Endodermal cell (in vitro differentiated cells): ENCODE data around the gene DCLRE1C. TPM values are rescaled to one million over a fixed set of nuclear protein-coding genes. Genes with fewer than 3 reads are reported as not detected.
A peak's percentile ranks its signal among the peaks of the same experiment; 100 is the strongest.
"Not testable (repeated sequence)": the region's sequence is repeated elsewhere in the genome, so short reads cannot be mapped to it uniquely, and the experiment has no call there.

Experiments used
- DNase-seq: peaks from one replicate; pipeline ENCODE4 v3.0.0-alpha.2; 2017
- H3K27ac ChIP-seq: 2 replicates; pipeline ENCODE4 v1.5.1; 2013; ENCODE audit warnings: mild to moderate bottlenecking, low read depth, low read length, moderate library complexity
- H3K27me3 ChIP-seq: 2 replicates; pipeline ENCODE4 v1.6.1; 2013; ENCODE audit warnings: mild to moderate bottlenecking, low read length, moderate library complexity; ENCODE audit not compliant: insufficient read depth, control insufficient read depth, poor library complexity, severe bottlenecking
- H3K36me3 ChIP-seq: 2 replicates; pipeline ENCODE4 v1.7.0; 2013; ENCODE audit warnings: mild to moderate bottlenecking, low read length, moderate library complexity; ENCODE audit not compliant: control insufficient read depth, insufficient read depth
- H3K4me1 ChIP-seq: one replicate; pipeline ENCODE4 v1.7.0; 2013; ENCODE audit warnings: low read length; ENCODE audit not compliant: control insufficient read depth, insufficient read depth
- H3K4me3 ChIP-seq: 2 replicates; pipeline ENCODE4 v1.5.1; 2013; ENCODE audit warnings: mild to moderate bottlenecking, low read length, moderate library complexity
- H3K9ac ChIP-seq: 2 replicates; pipeline ENCODE4 v1.6.1; 2013; ENCODE audit warnings: mild to moderate bottlenecking, low read length, moderate library complexity; ENCODE audit not compliant: poor library complexity, severe bottlenecking; ENCODE audit errors: extremely low read depth
- H3K9me3 ChIP-seq: 2 replicates; pipeline ENCODE4 v1.6.1; 2013; ENCODE audit warnings: mild to moderate bottlenecking, low read length, moderate library complexity; ENCODE audit not compliant: control insufficient read depth
- H3K27ac Mint-ChIP-seq: 2 replicates; pipeline ENCODE4 v1.8.0; 2020; ENCODE audit warnings: mixed read lengths
- H3K27me3 Mint-ChIP-seq: 2 replicates; pipeline ENCODE4 v1.8.0; 2021; ENCODE audit warnings: mild to moderate bottlenecking, mixed read lengths; ENCODE audit not compliant: insufficient read depth
- H3K36me3 Mint-ChIP-seq: 2 replicates; pipeline ENCODE4 v1.8.0; 2020; ENCODE audit warnings: low read depth, mixed read lengths
- H3K4me1 Mint-ChIP-seq: 2 replicates; pipeline ENCODE4 v1.8.0; 2020; ENCODE audit warnings: mixed read lengths
- H3K4me3 Mint-ChIP-seq: 2 replicates; pipeline ENCODE4 v1.8.0; 2020; ENCODE audit warnings: mild to moderate bottlenecking, moderate library complexity, mixed read lengths
- H3K9me3 Mint-ChIP-seq: 2 replicates; pipeline ENCODE4 v1.8.0; 2020; ENCODE audit warnings: mild to moderate bottlenecking, mixed read lengths
- CTCF ChIP-seq: fragments of 200-600 bp; sonication (generic); conservative IDR thresholded peaks from 2 replicates; pipeline ENCODE4 v1.5.0; 2021; ENCODE audit warnings: antibody characterized with exemption, mild to moderate bottlenecking
- WGBS, 2 experiments: methylation state at CpG; one replicate each; pipeline versions ENCODE4 v1.1.5 to v1.1.7; 2013; ENCODE audit warnings: missing lambda C conversion rate in 2 of 2, mixed read lengths in 1 of 2; ENCODE audit not compliant: insufficient coverage in 1 of 2, insufficient read length in 1 of 2; 5-methylcytosine and 5-hydroxymethylcytosine counted together
- long read RNA-seq, 4 experiments: library from polyadenylated mRNA in 2 of 4; library from RNA in 1 of 4; library from capped mRNA in 1 of 4; stranded (forward) in 3 of 4; unstranded in 1 of 4; transcript quantifications; one replicate each; pipeline ENCODE4 v2.0.0, GENCODE V29; 2020 to 2021; ENCODE audit warnings: inconsistent platforms in 1 of 4
- polyA plus RNA-seq, 2 experiments: library from polyadenylated mRNA; stranded (reverse); fragments of 50-300 nt; gene quantifications; one replicate each; pipeline ENCODE4 v1.2.3, GENCODE V29; 2013
- total RNA-seq, 2 donors: library from RNA; stranded (reverse); fragmentation: NEBNext Ultra II Directional in 1 of 2; extraction: Animal tissue kit (Norgen Biotek cat#: 25700) in 1 of 2; gene quantifications; 2 replicates in 1 of 2; 3 replicates in 1 of 2; pipeline ENCODE4 v1.2.1, GENCODE V29; 2021

DCLRE1C gene
- 1 to 10 TPM; 5.2 to 10.0 TPM for total RNA-seq
- 6.9 TPM for polyA plus RNA-seq (2013, experiment 1 of 2)
- polyA plus RNA-seq (2013, experiment 2 of 2) = 7.8 TPM
- long read RNA-seq, experiment 1 = 0 reads
- long read RNA-seq, experiment 2, partial matches to known transcripts = 0 of 17 reads
- long read RNA-seq, experiment 2, other reads (novel, unspliced or antisense) = 11 of 17 reads
- long read RNA-seq, experiment 3, transcript DCLRE1C-209 (14 exons, 2,354 nt) = major isoform, 16 of 59 reads
- long read RNA-seq, experiment 3, partial matches to known transcripts = 1 of 59 reads
- long read RNA-seq, experiment 3, other reads (novel, unspliced or antisense) = 35 of 59 reads
- long read RNA-seq, experiment 4, partial matches to known transcripts = 0 of 8 reads
- long read RNA-seq, experiment 4, other reads (novel, unspliced or antisense) = 5 of 8 reads

- Mint-ChIP-seq H3K27me3 (peaks cover 41% of the 10 kb centered on the region), H3K27ac (peak within 1 kb of the TSS; percentile 96)
Observed at GRCh38 chr10:14954001-14954770, at the start of gene DCLRE1C. Gene DCLRE1C (minus strand): TSS chr10:14954096. CDS start chr10:14954010, 86 bp downstream.

GRCh38 chr10:14995964-14996565 is 42.2 kb upstream of the DCLRE1C start:
- Histone ChIP-seq H3K4me1 (no peaks in the 10 kb centered on the region), H3K9me3 (no peaks in the 10 kb centered on the region), H3K27ac (no peak overlapping the region), H3K36me3 (no peaks in the 10 kb centered on the region), H3K4me3 (no peak overlapping the region), H3K9ac (no peak overlapping the region), H3K27me3 (no peaks in the 10 kb centered on the region)
- peaks cover 21% of the 10 kb centered on the region for H3K4me1 Mint-ChIP-seq
- H3K4me3 Mint-ChIP-seq = no peak overlapping the region
- no peaks in the 10 kb centered on the region for H3K9me3 Mint-ChIP-seq
- TF ChIP-seq CTCF = no peak
- H3K27ac Mint-ChIP-seq = no peak overlapping the region
- no peaks in the 10 kb centered on the region for H3K36me3 Mint-ChIP-seq
- no peak for DNase-seq
- 93 to 97% methylated on average over 41 to 50 of the region's 50 CpGs for WGBS, 2 experiments
- peaks cover 4% of the 10 kb centered on the region for H3K27me3 Mint-ChIP-seq

More at GRCh38 chr10:14954001-14954770, at the start of gene DCLRE1C:
- Histone ChIP-seq H3K9ac (peak within 1 kb of the TSS; percentile 13), H3K4me3 (peak within 1 kb of the TSS; percentile 86), H3K27me3 (peaks cover 54% of the 10 kb centered on the region), H3K27ac (peak within 1 kb of the TSS; percentile 25), H3K4me1 (no peaks in the 10 kb centered on the region), H3K9me3 (no peaks in the 10 kb centered on the region), H3K36me3 (no peaks in the 10 kb centered on the region)
- Mint-ChIP-seq H3K4me3 (peak within 1 kb of the TSS; percentile 78), H3K36me3 (peaks cover 4% of the 10 kb centered on the region), H3K4me1 (peaks cover 14% of the 10 kb centered on the region), H3K9me3 (peaks cover 7% of the 10 kb centered on the region)
- DNase-seq = peak; percentile 96
- WGBS, 2 experiments = 1 to 3% methylated on average over 15 to 43 of the region's 45 CpGs
- no peak for TF ChIP-seq CTCF

- not testable (repeated sequence) for H3K27ac Mint-ChIP-seq, H3K36me3 Mint-ChIP-seq, H3K27me3 Mint-ChIP-seq, H3K9me3 ChIP-seq, H3K27me3 ChIP-seq, H3K4me3 ChIP-seq, DNase-seq, H3K4me1 ChIP-seq, H3K4me3 Mint-ChIP-seq, H3K9ac ChIP-seq, H3K9me3 Mint-ChIP-seq, H3K27ac ChIP-seq, H3K36me3 ChIP-seq
- H3K4me1 Mint-ChIP-seq = peaks cover 19% of the 10 kb centered on the region
- 84 to 91% methylated on average over 18 to 32 of the region's 32 CpGs for WGBS, 2 experiments
Observed at GRCh38 chr10:14993500-14994455, 39.9 kb upstream of the DCLRE1C start.

GRCh38 chr10:14992336-14992735 is 38.4 kb upstream of the DCLRE1C start:
- peaks cover 19% of the 10 kb centered on the region for H3K4me1 Mint-ChIP-seq
- H3K36me3 Mint-ChIP-seq, H3K9ac ChIP-seq, H3K27me3 ChIP-seq, H3K27ac ChIP-seq, H3K4me3 ChIP-seq, H3K36me3 ChIP-seq, H3K4me1 ChIP-seq, H3K27ac Mint-ChIP-seq, H3K4me3 Mint-ChIP-seq, H3K9me3 Mint-ChIP-seq, H3K27me3 Mint-ChIP-seq, H3K9me3 ChIP-seq: not testable (repeated sequence)
- DNase-seq = peak; percentile 51
- 90 to 95% methylated on average over 7 to 9 of the region's 9 CpGs for WGBS, 2 experiments
